GM12892 (cell line): ENCODE measurements around the gene CSF1.

Experiments used
- POLR2A ChIP-seq: IDR thresholded peaks from 2 replicates; pipeline ENCODE4 v1.6.1; 2011; ENCODE audit warnings: low read depth, low read length, control low read depth
- POLR2AphosphoS5 ChIP-seq: IDR thresholded peaks from 2 replicates; pipeline ENCODE4 v1.6.1; 2011; ENCODE audit warnings: low read depth, low read length, control low read depth
- TAF1 ChIP-seq: IDR thresholded peaks from 2 replicates; pipeline ENCODE4 v1.6.1; 2011; ENCODE audit warnings: low read depth, mild to moderate bottlenecking, control low read depth, low read length, borderline replicate concordance

DNA sequence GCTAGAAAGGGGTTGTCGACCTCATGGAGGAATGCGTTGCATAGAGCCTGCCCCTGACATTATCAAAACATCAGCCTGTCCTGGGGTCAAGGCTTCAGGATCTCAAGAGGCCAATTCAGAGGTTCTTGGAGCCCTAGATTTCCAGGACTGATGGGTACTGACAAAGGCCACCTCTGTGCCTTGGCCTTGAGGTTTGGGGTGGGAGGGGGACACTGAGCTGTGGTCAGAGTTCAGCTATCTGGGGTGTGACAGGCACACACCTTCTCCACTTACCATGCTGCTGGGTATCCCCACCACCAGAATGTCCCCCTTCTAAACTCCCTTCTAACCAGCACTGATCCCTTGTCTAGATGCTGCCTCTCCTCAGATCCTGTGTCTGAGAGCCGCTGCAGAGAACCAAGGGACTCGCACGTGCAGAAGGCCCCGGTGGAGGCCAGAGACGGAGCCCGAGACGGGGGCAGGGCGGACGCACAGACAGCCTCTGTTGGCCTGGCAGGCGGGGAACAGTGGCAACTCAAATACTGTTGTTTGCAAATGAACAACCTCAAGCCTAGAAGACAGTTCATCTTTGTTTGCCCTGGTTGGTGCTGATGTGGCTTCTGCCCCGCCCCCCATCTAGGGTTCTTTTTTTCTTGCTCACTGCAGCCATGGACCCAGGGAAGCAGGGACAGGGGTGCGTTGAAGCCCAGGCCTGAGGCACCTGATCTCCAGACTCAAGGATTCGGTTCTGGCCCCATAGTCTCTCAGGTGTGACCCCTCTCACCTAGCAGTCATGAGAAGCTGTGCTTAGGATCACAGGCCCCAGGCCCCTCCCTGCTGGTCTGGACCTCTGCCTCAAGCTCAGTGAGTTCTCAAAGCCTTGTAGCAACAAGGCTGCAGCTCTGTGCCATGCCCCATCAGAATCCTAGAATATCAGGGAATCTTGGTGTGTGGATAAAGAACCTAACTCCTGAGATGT is 28.1 kb upstream of the CSF1 start:
- TF ChIP-seq POLR2A: no peak
- no peak for TF ChIP-seq POLR2AphosphoS5
- TF ChIP-seq TAF1: no peak
